H9 (cell line): ENCODE data around the gene B4GALT6. TPM values are rescaled to one million over a fixed set of nuclear protein-coding genes. Genes with fewer than 3 reads are reported as not detected.

Source experiments
- DNase-seq: peaks from one replicate; pipeline ENCODE4 v3.0.0-alpha.2; 2017
- H2AFZ ChIP-seq: one replicate; pipeline ENCODE4 v1.6.1; 2013; ENCODE audit warnings: mild to moderate bottlenecking, low read length, control low read depth, moderate library complexity
- H2AK5ac ChIP-seq: 2 replicates; pipeline ENCODE4 v1.6.1; 2013; ENCODE audit warnings: low read length, control low read depth, mixed read lengths; ENCODE audit not compliant: insufficient read length
- H2BK120ac ChIP-seq: one replicate; pipeline ENCODE4 v1.6.1; 2013; ENCODE audit warnings: low read depth, mild to moderate bottlenecking, low read length, control low read depth, inconsistent platforms; ENCODE audit not compliant: poor library complexity, severe bottlenecking
- H2BK12ac ChIP-seq: 2 replicates; pipeline ENCODE4 v1.6.1; 2013; ENCODE audit warnings: low read length, control low read depth, mixed read lengths, low read depth; ENCODE audit not compliant: insufficient read length
- H2BK15ac ChIP-seq: 2 replicates; pipeline ENCODE4 v1.6.1; 2013; ENCODE audit warnings: low read depth, low read length, control low read depth
- H2BK20ac ChIP-seq: one replicate; pipeline ENCODE4 v1.6.1; 2013; ENCODE audit warnings: low read depth, mild to moderate bottlenecking, low read length, control low read depth, inconsistent platforms; ENCODE audit not compliant: poor library complexity, severe bottlenecking
- H2BK5ac ChIP-seq: 2 replicates; pipeline ENCODE4 v1.6.1; 2013; ENCODE audit warnings: low read length, control low read depth, mixed read lengths; ENCODE audit not compliant: insufficient read length
- H3K14ac ChIP-seq: 2 replicates; pipeline ENCODE4 v1.6.1; 2013; ENCODE audit warnings: low read length, control low read depth; ENCODE audit not compliant: insufficient read depth
- H3K18ac ChIP-seq: 2 replicates; pipeline ENCODE4 v1.6.1; 2013; ENCODE audit warnings: low read depth, mild to moderate bottlenecking, mixed read lengths, low read length, control low read depth; ENCODE audit not compliant: insufficient read length
- H3K23ac ChIP-seq: 2 replicates; pipeline ENCODE4 v1.6.1; 2013; ENCODE audit warnings: low read length, control low read depth, mixed read lengths, low read depth; ENCODE audit not compliant: insufficient read length
- H3K23me2 ChIP-seq: 2 replicates; pipeline ENCODE4 v1.6.1; 2013; ENCODE audit warnings: low read depth, mild to moderate bottlenecking, mixed read lengths, low read length, control low read depth; ENCODE audit not compliant: insufficient read length, poor library complexity, severe bottlenecking
- H3K27ac ChIP-seq: 2 replicates; pipeline ENCODE4 v1.5.1; 2013; ENCODE audit warnings: low read length, control low read depth, mixed read lengths, low read depth; ENCODE audit not compliant: insufficient read length
- H3K27me3 ChIP-seq: 2 replicates; pipeline ENCODE4 v1.6.1; 2013; ENCODE audit warnings: low read length, control low read depth, inconsistent platforms; ENCODE audit not compliant: insufficient read depth
- H3K4ac ChIP-seq: 2 replicates; pipeline ENCODE4 v1.6.1; 2013; ENCODE audit warnings: low read depth, mild to moderate bottlenecking, control low read depth, inconsistent platforms, low read length, moderate library complexity
- H3K4me1 ChIP-seq: 2 replicates; pipeline ENCODE4 v1.6.1; 2013; ENCODE audit warnings: low read length, control low read depth, inconsistent platforms; ENCODE audit not compliant: insufficient read depth
- H3K4me2 ChIP-seq: 2 replicates; pipeline ENCODE4 v1.6.1; 2013; ENCODE audit warnings: low read length, control low read depth, mixed read lengths; ENCODE audit not compliant: insufficient read length, insufficient read depth
- H3K56ac ChIP-seq: 2 replicates; pipeline ENCODE4 v1.6.1; 2013; ENCODE audit warnings: low read depth, mild to moderate bottlenecking, mixed read lengths, low read length, control low read depth; ENCODE audit not compliant: insufficient read length
- H3K79me1 ChIP-seq: 2 replicates; pipeline ENCODE4 v1.6.1; 2013; ENCODE audit warnings: low read depth, mild to moderate bottlenecking, moderate library complexity, low read length, control low read depth, inconsistent platforms; ENCODE audit not compliant: insufficient read depth, poor library complexity, severe bottlenecking
- H3K79me2 ChIP-seq: 2 replicates; pipeline ENCODE4 v1.6.1; 2013; ENCODE audit warnings: low read length, control low read depth, inconsistent platforms; ENCODE audit not compliant: insufficient read depth
- H3K9ac ChIP-seq: 2 replicates; pipeline ENCODE4 v1.6.1; 2013; ENCODE audit warnings: low read length, control low read depth, mixed read lengths; ENCODE audit not compliant: insufficient read length; ENCODE audit errors: extremely low read depth
- H3K9me3 ChIP-seq: one replicate; pipeline ENCODE4 v1.6.1; 2013; ENCODE audit warnings: low read depth, low read length, inconsistent platforms; ENCODE audit not compliant: control insufficient read depth
- H3T11ph ChIP-seq: one replicate; pipeline ENCODE4 v1.6.1; 2013; ENCODE audit warnings: mild to moderate bottlenecking, low read length, control low read depth, inconsistent platforms
- H4K20me1 ChIP-seq: one replicate; pipeline ENCODE4 v1.6.1; 2013; ENCODE audit not compliant: control insufficient read depth, insufficient read length, insufficient read depth
- H4K5ac ChIP-seq: 2 replicates; pipeline ENCODE4 v1.6.1; 2013; ENCODE audit warnings: low read depth, mild to moderate bottlenecking, mixed read lengths, low read length, control low read depth; ENCODE audit not compliant: insufficient read length
- H4K8ac ChIP-seq: replicated peaks from 2 replicates; pipeline ENCODE4 v1.6.1; 2013; ENCODE audit warnings: low read length, control low read depth, mixed read lengths, low read depth; ENCODE audit not compliant: insufficient read length
- H4K91ac ChIP-seq: 2 replicates; pipeline ENCODE4 v1.6.1; 2013; ENCODE audit warnings: low read depth, mild to moderate bottlenecking, moderate library complexity, mixed read lengths, low read length, control low read depth; ENCODE audit not compliant: insufficient read length
- H3K27ac Mint-ChIP-seq, 3 experiments: 2 replicates in 2 of 3; 3 replicates in 1 of 3; pipeline ENCODE4 v1.8.0; 2020 to 2021; ENCODE audit warnings: mixed read lengths in 3 of 3, mild to moderate bottlenecking in 1 of 3, moderate library complexity in 1 of 3
- H3K27me3 Mint-ChIP-seq: 2 replicates; pipeline ENCODE4 v1.8.0; 2021; ENCODE audit warnings: low read depth, mild to moderate bottlenecking, moderate library complexity, mixed read lengths
- H3K36me3 Mint-ChIP-seq, 3 experiments: 2 replicates in 2 of 3; 3 replicates in 1 of 3; pipeline ENCODE4 v1.8.0; 2020 to 2021; ENCODE audit warnings: low read depth in 3 of 3, mixed read lengths in 3 of 3; ENCODE audit not compliant: insufficient read depth in 1 of 3
- H3K4me1 Mint-ChIP-seq, 2 experiments: 2 replicates each; pipeline ENCODE4 v1.8.0; 2020; ENCODE audit warnings: mixed read lengths in 2 of 2
- H3K4me3 Mint-ChIP-seq, 2 experiments: 2 replicates in 1 of 2; 3 replicates in 1 of 2; pipeline ENCODE4 v1.8.0; 2020 to 2021; ENCODE audit warnings: mild to moderate bottlenecking in 2 of 2, mixed read lengths in 2 of 2, moderate library complexity in 1 of 2
- H3K9me3 Mint-ChIP-seq, 2 experiments: 2 replicates in 1 of 2; 3 replicates in 1 of 2; pipeline ENCODE4 v1.8.0; 2020; ENCODE audit warnings: mild to moderate bottlenecking in 2 of 2, mixed read lengths in 2 of 2, moderate library complexity in 1 of 2
- CTCF ChIP-seq: fragments of 200-600 bp; sonication (generic); conservative IDR thresholded peaks from 3 replicates; pipeline ENCODE4 v1.8.0; 2021; ENCODE audit warnings: antibody characterized with exemption, mild to moderate bottlenecking
- WGBS: extraction: QIAGEN DNeasy Blood & Tissue Kit; methylation state at CpG from one replicate; pipeline ENCODE4 v1.1.7; 2013; ENCODE audit warnings: missing lambda C conversion rate, low lambda C conversion rate, mixed read lengths; ENCODE audit not compliant: insufficient read length; ENCODE audit errors: extremely low coverage; 5-methylcytosine and 5-hydroxymethylcytosine counted together
- total RNA-seq: library from RNA; stranded (reverse); gene quantifications from 2 replicates; pipeline ENCODE4 v1.2.1, GENCODE V29; 2021

Gene B4GALT6
- total RNA-seq, 1 experiment from 2014 or later, result 34.1 TPM

- H2BK20ac ChIP-seq, result no peak overlapping the region
- H3K9me3 ChIP-seq, result no peaks in the 10 kb centered on the region
- Mint-ChIP-seq H3K4me3 (no peak overlapping the region), H3K27me3 (no peaks in the 10 kb centered on the region), H3K4me1 (no peaks in the 10 kb centered on the region), H3K27ac (no peak overlapping the region), H3K9me3 (peaks cover 10 to 13% of the 10 kb centered on the region in 2 experiments), H3K36me3 (peaks cover 33 to 51% (median 44%) of the 10 kb centered on the region in 3 experiments)
- TF ChIP-seq CTCF, result peak; percentile 25; the same call in 1 of the 3 replicates
- no peak overlapping the region for H2BK5ac ChIP-seq
- DNase-seq, result no peak
- no peaks in the 10 kb centered on the region for H3K79me1 ChIP-seq
- H3K56ac ChIP-seq, result no peak overlapping the region
- no peaks in the 10 kb centered on the region for H3K23me2 ChIP-seq
- no peaks in the 10 kb centered on the region for H4K20me1 ChIP-seq
- no peak overlapping the region for H3T11ph ChIP-seq
- no CpG with 5 or more reads among the region's 6 CpGs for WGBS
- no peaks in the 10 kb centered on the region for H3K27me3 ChIP-seq
- no peak overlapping the region for H2BK12ac ChIP-seq
- H3K18ac ChIP-seq, result no peak overlapping the region
- H3K79me2 ChIP-seq, result no peaks in the 10 kb centered on the region
- H3K23ac ChIP-seq, result no peak overlapping the region
- no peak overlapping the region for H3K4me2 ChIP-seq
- no peak overlapping the region for H4K8ac ChIP-seq
- H3K27ac ChIP-seq, result no peak overlapping the region
- H4K5ac ChIP-seq, result no peak overlapping the region
- H3K4ac ChIP-seq, result no peak overlapping the region
- no peak overlapping the region for H2BK120ac ChIP-seq
- H4K91ac ChIP-seq, result no peak overlapping the region
- H3K14ac ChIP-seq, result no peak overlapping the region
- no peak overlapping the region for H2BK15ac ChIP-seq
- H3K4me1 ChIP-seq, result no peaks in the 10 kb centered on the region
- no peak overlapping the region for H2AK5ac ChIP-seq
- no peak overlapping the region for H2AFZ ChIP-seq
- H3K9ac ChIP-seq, result no peak overlapping the region
These were observed 58.0 kb downstream of the B4GALT6 start for GRCh38 chr18:31626409-31626808.
